GM19452 (cell line): ENCODE measurements around the gene VSIG10L.

Source experiments
- ATAC-seq: cut with Tn5 transposase; IDR thresholded peaks from one replicate; pipeline ENCODE4 v1.9.1; 2021; ENCODE audit not compliant: unreplicated experiment

VSIG10L gene

DNA sequence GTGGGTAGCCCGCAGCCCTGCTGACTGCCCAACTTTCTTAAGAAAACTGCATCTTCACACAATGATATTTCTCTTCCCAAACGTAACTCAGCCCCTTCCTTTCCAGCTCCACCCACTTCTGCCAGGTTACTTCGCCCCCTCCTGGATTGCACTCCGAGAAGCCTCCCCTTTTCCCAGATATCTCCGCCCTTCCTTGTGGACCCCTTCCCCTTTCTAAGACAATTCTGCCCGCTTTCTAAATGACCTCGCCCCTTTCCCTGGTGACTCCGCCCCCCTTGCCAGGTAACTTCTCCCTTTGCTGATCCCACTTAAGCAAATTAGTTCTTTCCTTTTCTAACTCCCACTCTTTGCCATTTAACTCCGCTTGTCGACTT lies 2.6 kb downstream of the VSIG10L start:
- no peak for ATAC-seq

DNA sequence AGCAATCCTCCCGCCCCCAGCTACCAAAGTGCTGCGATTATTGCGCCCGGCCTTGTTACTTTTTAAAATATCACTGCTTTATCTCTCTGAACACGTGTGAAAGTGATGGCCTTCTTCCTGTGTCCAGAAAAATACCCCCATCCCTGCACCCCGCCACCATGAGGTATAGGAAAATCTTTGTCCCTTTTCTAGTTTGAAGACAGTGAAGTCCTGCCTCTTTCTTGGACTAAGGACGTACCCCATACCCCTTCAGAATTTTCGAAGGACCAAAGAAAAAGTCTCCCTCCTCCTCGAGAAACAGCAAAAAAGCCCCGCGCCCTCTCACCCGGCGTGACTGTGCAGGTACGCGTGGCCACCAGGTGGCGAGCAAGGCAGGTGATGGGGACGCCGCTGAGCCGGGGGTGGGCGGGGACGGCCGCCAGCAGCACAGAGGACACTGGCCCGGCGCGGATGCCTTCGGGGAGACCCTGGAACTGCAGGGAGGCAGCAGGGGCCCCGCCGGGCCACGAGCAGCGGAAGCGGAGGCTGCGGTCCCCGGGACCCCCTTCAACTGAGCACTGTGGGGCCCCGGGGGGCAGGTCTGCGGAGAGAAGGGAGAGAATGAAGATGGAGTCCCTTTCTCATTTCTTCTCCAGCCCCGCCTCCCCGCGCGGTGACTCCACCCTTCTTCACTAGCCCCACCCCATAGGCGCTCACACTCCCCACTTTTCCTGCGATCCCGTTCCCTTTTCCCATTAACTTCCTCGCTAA lies 3.2 kb downstream of the VSIG10L start:
- peak; percentile 65 for ATAC-seq

DNA sequence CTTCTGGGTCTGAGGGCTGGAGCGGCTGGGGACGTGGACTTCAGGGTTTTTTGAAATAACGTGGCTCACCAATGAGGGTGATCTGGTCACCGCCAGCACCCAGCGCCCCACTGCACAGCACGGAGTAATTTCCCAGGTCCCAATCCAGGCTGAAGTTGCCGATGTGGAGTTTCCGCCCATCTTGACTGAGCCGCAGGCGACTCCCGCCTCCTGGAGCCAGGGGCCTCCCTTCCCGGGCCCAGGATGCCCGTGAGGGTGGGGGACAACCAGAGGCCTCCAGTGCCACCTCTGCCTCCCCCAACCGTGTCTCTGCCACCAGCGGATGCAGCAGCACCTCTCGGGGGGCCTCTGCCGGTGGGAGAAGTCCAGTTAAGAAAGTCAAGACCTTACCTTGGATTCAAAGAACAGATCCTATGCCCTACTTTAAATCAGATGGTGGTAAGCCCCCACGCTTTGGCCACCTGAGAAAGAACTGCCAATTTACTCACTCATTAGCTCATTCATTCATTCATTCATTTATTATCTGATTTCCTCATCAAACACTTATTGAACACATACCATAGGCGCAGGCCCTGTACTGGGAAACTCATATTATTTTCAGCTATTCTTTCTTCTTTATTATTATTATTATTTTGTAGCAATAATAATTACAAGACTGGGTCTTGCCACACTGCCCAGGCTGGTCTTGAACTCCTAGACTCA lies 3.9 kb downstream of the VSIG10L start:
- no peak for ATAC-seq

DNA sequence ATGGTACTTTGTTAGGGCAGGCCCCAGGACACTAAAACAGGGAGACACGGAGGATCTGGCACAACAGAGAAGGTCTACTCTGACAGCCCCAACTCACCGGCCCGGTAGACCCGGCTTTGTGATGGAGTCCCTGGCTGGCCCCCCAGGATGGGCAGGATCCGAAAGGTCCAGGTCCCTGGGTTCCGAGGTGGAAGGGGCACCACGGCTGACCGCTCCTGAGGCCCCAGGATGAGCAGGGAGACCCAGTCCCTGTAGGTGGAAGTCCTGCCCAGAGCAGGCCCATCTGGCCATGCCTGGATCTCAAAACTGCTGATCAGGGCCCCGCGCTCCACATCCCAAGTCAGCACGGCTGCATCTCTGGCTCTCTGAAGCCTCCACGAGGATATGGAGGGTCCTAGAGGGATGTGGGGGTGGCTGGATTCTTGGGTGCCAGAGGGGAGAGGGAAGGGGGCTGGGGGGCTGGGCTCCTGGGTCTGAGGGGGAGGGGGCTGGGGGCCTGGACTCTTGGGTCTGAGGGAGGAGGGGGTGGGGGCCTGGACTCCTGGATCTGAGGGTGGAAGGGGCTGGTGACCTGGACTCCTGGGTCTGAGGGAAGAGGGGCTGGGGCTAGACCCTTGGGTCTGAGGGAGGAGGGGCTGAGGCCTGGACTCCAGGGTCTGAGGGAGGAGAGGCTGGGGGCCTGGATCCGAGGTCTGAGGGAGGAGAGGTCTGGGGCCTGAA lies 4.6 kb downstream of the VSIG10L start:
- no peak for ATAC-seq

GRCh38 chr19:51333836-51334460 lies 8.0 kb downstream of the VSIG10L start:
- no peak for ATAC-seq

GRCh38 chr19:51331716-51332115 lies 10.2 kb downstream of the VSIG10L start:
- ATAC-seq: no peak

DNA sequence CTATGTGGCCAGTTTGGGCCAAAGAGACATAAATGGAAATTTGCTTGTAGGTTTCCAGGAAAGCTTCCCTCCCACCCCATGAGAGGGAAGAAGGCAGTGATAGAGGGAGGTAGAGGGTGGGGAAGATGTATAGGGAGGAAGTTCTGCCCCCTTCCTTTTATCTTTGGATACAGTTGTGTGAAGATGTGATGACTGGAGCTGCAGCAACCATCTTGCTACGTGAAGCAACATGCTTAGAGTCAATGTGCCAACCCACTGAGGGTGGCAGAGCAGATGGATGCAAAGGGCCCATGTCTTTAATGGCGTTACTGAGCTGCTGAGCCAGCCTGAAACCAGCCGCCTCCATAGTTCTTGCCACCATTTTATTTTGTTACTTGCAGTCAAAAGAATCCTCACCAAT lies 10.7 kb downstream of the VSIG10L start:
- ATAC-seq: no peak

DNA sequence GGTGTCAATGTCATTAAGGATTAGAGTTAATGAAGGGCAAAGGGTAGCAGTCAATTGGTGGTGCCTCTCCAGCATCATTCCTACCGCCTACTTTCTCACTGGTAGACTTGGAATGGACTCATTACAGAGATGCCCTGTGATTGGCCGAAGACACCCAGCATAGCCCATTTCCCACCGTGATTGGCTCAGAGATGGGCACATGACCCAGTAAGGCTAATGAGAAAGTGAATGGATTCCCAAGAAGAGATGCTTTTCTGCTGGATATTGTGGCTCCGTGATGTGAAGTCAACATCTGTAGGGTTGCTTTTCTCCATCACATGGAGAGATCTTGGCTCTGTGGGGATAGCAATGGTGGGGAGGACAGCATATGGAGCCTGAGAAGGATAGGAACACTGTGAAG lies 11.6 kb downstream of the VSIG10L start:
- ATAC-seq: no peak

DNA sequence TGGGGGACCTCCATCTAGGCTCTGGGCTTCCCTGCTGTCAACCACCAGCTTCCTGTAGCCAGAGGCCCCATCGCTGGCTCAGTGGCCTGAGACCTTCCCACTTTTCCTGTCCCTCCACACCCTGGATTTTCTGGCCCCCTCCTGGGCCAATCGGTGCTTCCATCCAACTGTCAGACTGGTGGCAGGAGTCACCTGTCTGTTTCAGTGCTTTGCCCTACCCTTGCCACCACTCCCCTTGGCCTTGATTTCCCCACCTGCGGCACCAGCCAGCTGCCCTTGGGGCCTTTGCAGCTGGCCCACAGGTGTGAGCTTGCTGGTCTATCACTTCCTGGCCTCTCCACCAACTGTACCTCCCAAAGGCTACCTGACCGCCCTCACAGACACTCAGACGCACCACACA lies 12.5 kb downstream of the VSIG10L start:
- no peak for ATAC-seq

GRCh38 chr19:51327066-51328001 lies 14.6 kb downstream of the VSIG10L start:
- no peak for ATAC-seq

DNA sequence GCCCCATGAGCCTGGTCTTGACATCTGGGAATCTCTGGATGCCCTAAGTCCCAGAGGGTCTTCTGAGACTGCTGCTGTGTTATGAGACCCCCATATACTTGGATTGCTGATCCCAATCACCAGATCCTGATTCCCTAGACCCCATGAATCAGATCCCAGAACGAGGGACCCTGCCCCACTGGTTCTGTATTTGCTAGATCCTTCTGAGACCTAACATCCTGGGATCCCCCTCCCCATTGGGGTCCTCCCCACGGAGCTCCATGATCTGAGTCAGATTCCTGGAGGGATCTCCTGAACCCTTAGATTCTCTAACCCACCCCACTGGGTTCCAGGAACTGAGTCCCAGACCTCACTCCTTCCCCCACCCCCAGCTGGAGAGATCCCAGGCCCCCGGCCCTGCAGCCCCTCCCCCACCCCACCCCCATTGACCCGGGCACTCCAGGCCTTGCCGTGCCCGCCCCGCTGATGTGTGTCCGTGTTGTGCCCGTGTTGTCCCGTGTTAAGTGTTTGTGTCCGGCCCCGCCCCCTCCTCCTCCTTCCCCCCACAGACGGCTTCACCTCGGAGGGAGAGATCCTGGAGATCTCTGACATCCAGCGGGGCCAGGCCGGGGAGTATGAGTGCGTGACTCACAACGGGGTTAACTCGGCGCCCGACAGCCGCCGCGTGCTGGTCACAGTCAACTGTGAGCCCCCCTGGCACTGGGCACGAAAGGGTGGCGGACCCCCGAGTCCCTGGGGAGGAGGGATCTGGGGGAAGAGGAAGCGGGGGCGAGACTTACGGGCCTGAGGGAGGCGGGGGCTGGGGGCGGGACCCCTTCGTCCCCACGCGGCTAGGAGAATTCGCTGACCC lies 15.5 kb downstream of the VSIG10L start:
- no peak for ATAC-seq

GRCh38 chr19:51325161-51325976 lies 16.6 kb downstream of the VSIG10L start:
- no peak for ATAC-seq

- no peak for ATAC-seq
Measured at GRCh38 chr19:51324167-51324481, 17.8 kb downstream of the VSIG10L start.

DNA sequence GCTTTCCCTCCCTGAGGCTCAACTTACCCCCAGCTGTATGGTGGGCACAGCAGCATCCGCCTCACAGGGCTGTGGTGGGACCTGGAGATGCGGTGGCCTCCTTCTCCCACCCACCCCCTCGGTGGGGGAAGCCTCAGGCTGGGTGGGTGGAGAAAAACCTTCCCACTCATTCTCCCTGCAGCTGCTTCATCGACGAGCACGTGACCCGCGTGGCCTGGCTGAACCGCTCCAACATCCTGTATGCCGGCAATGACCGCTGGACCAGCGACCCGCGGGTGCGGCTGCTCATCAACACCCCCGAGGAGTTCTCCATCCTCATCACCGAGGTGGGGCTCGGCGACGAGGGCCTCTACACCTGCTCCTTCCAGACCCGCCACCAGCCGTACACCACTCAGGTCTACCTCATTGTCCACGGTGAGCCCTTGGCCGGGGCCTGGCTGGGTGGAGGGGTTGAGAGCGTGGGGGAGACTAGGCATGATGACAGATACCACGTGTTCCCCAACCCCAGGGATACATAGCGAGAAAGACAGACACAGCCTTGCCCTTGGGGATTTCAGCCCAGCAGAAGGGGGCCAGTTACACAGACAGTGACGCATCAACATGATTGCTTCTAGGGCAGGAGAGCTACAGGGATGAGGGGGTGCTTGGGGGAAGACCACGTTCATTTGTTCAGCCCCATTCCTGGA lies 18.3 kb downstream of the VSIG10L start:
- no peak for ATAC-seq

- no peak for ATAC-seq
Measured at GRCh38 chr19:51321799-51322198, 20.1 kb downstream of the VSIG10L start.

GRCh38 chr19:51320280-51320657 lies 21.7 kb downstream of the VSIG10L start:
- ATAC-seq: no peak

DNA sequence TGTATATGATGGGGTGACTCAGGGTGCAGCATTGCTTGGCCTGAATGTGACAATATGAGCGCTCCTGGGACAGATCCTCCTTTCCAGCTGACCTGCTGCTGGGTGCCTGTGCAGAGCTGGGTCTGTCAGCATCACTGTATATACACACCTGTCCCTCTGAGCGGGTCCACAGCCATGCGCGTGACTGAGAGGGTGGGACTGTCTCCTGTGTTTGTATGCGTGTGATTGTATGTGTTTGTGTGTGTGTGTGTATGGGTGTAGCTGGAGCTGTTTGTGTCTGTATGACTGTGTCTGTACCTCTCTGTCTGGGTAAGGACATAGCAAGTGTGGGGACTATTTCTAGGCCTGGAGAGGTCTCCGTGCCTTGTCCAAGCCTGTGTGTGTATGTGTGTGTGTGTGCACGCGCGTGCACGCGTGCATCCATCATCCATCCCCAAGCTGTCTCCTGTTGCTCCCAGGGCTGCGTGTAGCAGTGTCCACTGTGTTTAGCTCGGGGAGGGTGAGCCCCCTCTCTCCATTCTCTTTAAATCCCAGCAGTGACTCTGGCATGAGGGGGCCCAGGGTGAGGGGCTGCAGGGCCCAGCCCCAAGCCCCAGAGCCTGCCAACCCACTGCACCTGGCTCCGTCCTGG lies 22.2 kb downstream of the VSIG10L start:
- no peak for ATAC-seq
